OCI-LY7 (cell line): ENCODE measurements around the gene ABCC9. TPM values are rescaled to one million over a fixed set of nuclear protein-coding genes. Genes with fewer than 3 reads are reported as not detected.

ENCODE experiments used
- BruUV-seq: library from RNA; stranded (reverse); fragments of 400-500 nt; replicated peaks from 2 replicates; lab custom pipeline; 2021; lab: Mats Ljungman, UMichigan
- CTCF ChIA-PET: fragments of 300-600 bp; sonication (Branson Sonifier 250); formaldehyde crosslinking; loops from one replicate; lab custom pipeline; 2022; ENCODE audit warnings: antibody characterized with exemption; ENCODE audit not compliant: unreplicated experiment; lab: Charles Lee
- POLR2A ChIA-PET: fragments of 300-600 bp; sonication (Branson Sonifier 250); formaldehyde crosslinking; loops from one replicate; lab custom pipeline; 2022; ENCODE audit warnings: antibody characterized with exemption; lab: Charles Lee
- DNase-seq: peaks from one replicate; pipeline ENCODE4 v3.0.0-alpha.2; 2015; ENCODE audit warnings: low spot score
- H2AFZ ChIP-seq: fragments of 200-600 bp; sonication (generic), shearing (Covaris generic); 2 replicates; pipeline ENCODE4 v1.6.1; 2014; ENCODE audit warnings: mild to moderate bottlenecking, antibody characterized with exemption, low read length, moderate library complexity
- H3K27ac ChIP-seq: fragments of 200-600 bp; sonication (generic); 2 replicates; pipeline ENCODE4 v1.5.1; 2014; ENCODE audit warnings: mixed run types, low read depth, mild to moderate bottlenecking, moderate library complexity, low read length, inconsistent platforms; ENCODE audit not compliant: poor library complexity, severe bottlenecking
- H3K36me3 ChIP-seq: fragments of 200-600 bp; sonication (generic); 2 replicates; pipeline ENCODE4 v1.6.1; 2014; ENCODE audit warnings: mild to moderate bottlenecking, antibody characterized with exemption, low read length, moderate library complexity, mixed read lengths; ENCODE audit not compliant: insufficient read depth
- H3K4me1 ChIP-seq: fragments of 200-600 bp; sonication (generic); 2 replicates; pipeline ENCODE4 v1.5.1; 2014; ENCODE audit warnings: mild to moderate bottlenecking, low read length; ENCODE audit not compliant: insufficient read depth, poor library complexity, severe bottlenecking
- H3K4me2 ChIP-seq: fragments of 200-600 bp; sonication (generic); 2 replicates; pipeline ENCODE4 v1.6.1; 2014; ENCODE audit warnings: mild to moderate bottlenecking, low read length
- H3K4me3 ChIP-seq: fragments of 200-600 bp; sonication (generic); 2 replicates; pipeline ENCODE4 v1.5.1; 2014; ENCODE audit warnings: mild to moderate bottlenecking, low read depth, low read length; ENCODE audit not compliant: poor library complexity, severe bottlenecking
- H3K79me2 ChIP-seq: fragments of 200-600 bp; sonication (generic); 2 replicates; pipeline ENCODE4 v1.6.1; 2016; ENCODE audit warnings: low read depth, mild to moderate bottlenecking, low read length, moderate library complexity, mixed read lengths; ENCODE audit not compliant: insufficient read depth
- H3K9me2 ChIP-seq: fragments of 200-600 bp; sonication (generic); 2 replicates; pipeline ENCODE4 v1.6.1; 2016; ENCODE audit warnings: mild to moderate bottlenecking, low read length, mixed read lengths; ENCODE audit not compliant: insufficient read depth
- H3K9me3 ChIP-seq: fragments of 200-600 bp; sonication (generic); 2 replicates; pipeline ENCODE4 v1.6.1; 2014; ENCODE audit warnings: mild to moderate bottlenecking, mixed run types, low read length, mixed read lengths
- H4K20me1 ChIP-seq: fragments of 200-600 bp; sonication (generic); 2 replicates; pipeline ENCODE4 v1.6.1; 2014; ENCODE audit warnings: mild to moderate bottlenecking, antibody characterized with exemption, low read length, moderate library complexity, mixed read lengths; ENCODE audit not compliant: insufficient read depth
- CTCF ChIP-seq: fragments of 200-600 bp; sonication (generic); conservative IDR thresholded peaks from 2 replicates; pipeline ENCODE4 v1.5.1; 2014; ENCODE audit warnings: mild to moderate bottlenecking, antibody characterized with exemption, low read length, moderate library complexity, mixed read lengths
- EZH2phosphoT487 ChIP-seq: fragments of 200-600 bp; sonication (generic); IDR thresholded peaks from 2 replicates; pipeline ENCODE4 v1.6.1; 2018; ENCODE audit warnings: low read depth, borderline replicate concordance, mild to moderate bottlenecking, mixed run types, antibody characterized with exemption, low read length, moderate library complexity, mixed read lengths
- intact Hi-C: fragments of 100-400 bp; cut with micrococcal nuclease; formaldehyde crosslinking; loops from one replicate; pipeline ENCODE4 v1.10.0; 2022; ENCODE audit not compliant: unreplicated experiment
- total RNA-seq, 2 experiments: library from RNA; depleted of rRNA in 1 of 2; stranded (reverse); fragments of >200 nt in 1 of 2; shearing (Covaris generic) in 1 of 2; gene quantifications; 2 replicates each; pipeline ENCODE4 v1.2.3, GENCODE V29; 2014 to 2022

The ABCC9 gene
- total RNA-seq, 2 experiments from 2014 or later: not detected

GRCh38 chr12:21806255-21806654 is 135.0 kb downstream of the ABCC9 start:
- intact Hi-C loops: no loop called here
- no peak overlapping the region for H3K4me3 ChIP-seq
- no peaks in the 10 kb centered on the region for H3K9me3 ChIP-seq
- BruUV-seq: no TSS peak
- no peak overlapping the region for H3K27ac ChIP-seq
- H3K9me2 ChIP-seq: no peaks in the 10 kb centered on the region
- no peaks in the 10 kb centered on the region for H4K20me1 ChIP-seq
- no peak for DNase-seq
- H3K36me3 ChIP-seq: no peaks in the 10 kb centered on the region
- no peak overlapping the region for H3K4me2 ChIP-seq
- ChIA-PET CTCF (no interaction called here), POLR2A (no interaction called here)
- no peaks in the 10 kb centered on the region for H3K4me1 ChIP-seq
- H2AFZ ChIP-seq: no peak overlapping the region
- H3K79me2 ChIP-seq: no peaks in the 10 kb centered on the region
- TF ChIP-seq EZH2phosphoT487: no peak
- no peak for TF ChIP-seq CTCF

- ChIA-PET POLR2A (no interaction called here), CTCF (no interaction called here)
- Histone ChIP-seq H3K27ac (no peak overlapping the region), H4K20me1 (no peaks in the 10 kb centered on the region), H3K4me3 (no peak overlapping the region), H2AFZ (no peak overlapping the region), H3K4me2 (no peak overlapping the region), H3K36me3 (no peaks in the 10 kb centered on the region), H3K9me2 (no peaks in the 10 kb centered on the region), H3K79me2 (no peaks in the 10 kb centered on the region), H3K9me3 (no peaks in the 10 kb centered on the region), H3K4me1 (no peaks in the 10 kb centered on the region)
- intact Hi-C loops: no loop called here
- BruUV-seq: no TSS peak
- TF ChIP-seq CTCF (no peak), EZH2phosphoT487 (no peak)
- no peak for DNase-seq
These were observed 139.5 kb downstream of the ABCC9 start for GRCh38 chr12:21801522-21802288.

GRCh38 chr12:21800011-21800410 is 141.2 kb downstream of the ABCC9 start:
- Histone ChIP-seq H3K4me3 (no peak overlapping the region), H4K20me1 (no peaks in the 10 kb centered on the region), H3K4me1 (no peaks in the 10 kb centered on the region), H3K9me3 (no peaks in the 10 kb centered on the region), H3K27ac (no peak overlapping the region), H3K4me2 (no peak overlapping the region), H3K79me2 (no peaks in the 10 kb centered on the region), H3K9me2 (no peaks in the 10 kb centered on the region), H2AFZ (no peak overlapping the region), H3K36me3 (no peaks in the 10 kb centered on the region)
- no TSS peak for BruUV-seq
- intact Hi-C loops: no loop called here
- TF ChIP-seq CTCF (no peak), EZH2phosphoT487 (no peak)
- ChIA-PET POLR2A (interaction anchor here (0.7 to 0.8 kb wide), 2 partner anchors 22 to 43 kb away, joined by 3 read pairs; no protein-coding TSS in a partner anchor), CTCF (no interaction called here)
- no peak for DNase-seq
